D721Med (cell line): ENCODE measurements around the gene MTG2.

Source experiments
- DNase-seq: peaks from one replicate; pipeline ENCODE4 v3.0.0; 2011; ENCODE audit warnings: low spot score; ENCODE audit not compliant: insufficient read length
- FAIRE-seq: peaks from 2 replicates; lab custom pipeline; 2011; peaks lifted over from hg19 to GRCh38; lab: Jason Lieb, UNC
- CTCF ChIP-seq: IDR thresholded peaks from 2 replicates; pipeline ENCODE4 v1.5.1; 2012; ENCODE audit warnings: mild to moderate bottlenecking, control low read depth; ENCODE audit not compliant: insufficient read depth; ENCODE audit errors: missing control alignments

Gene MTG2

GRCh38 chr20:62196286-62196685, 13.5 kb downstream of the MTG2 start:
- no peak for FAIRE-seq
- TF ChIP-seq CTCF, result no peak

GRCh38 chr20:62197311-62197710, 14.5 kb downstream of the MTG2 start:
- DNase-seq, result no peak
- no peak for FAIRE-seq
- TF ChIP-seq CTCF, result no peak

More at GRCh38 chr20:62196286-62196685, 13.5 kb downstream of the MTG2 start:
- no peak for DNase-seq

GRCh38 chr20:62197801-62198200, 15.0 kb downstream of the MTG2 start:
- DNase-seq (no peak), FAIRE-seq (no peak)
- no peak for TF ChIP-seq CTCF

- FAIRE-seq (no peak), DNase-seq (no peak)
- no peak for TF ChIP-seq CTCF
These were observed 15.7 kb downstream of the MTG2 start for GRCh38 chr20:62198496-62198895.

GRCh38 chr20:62198931-62199330, 16.1 kb downstream of the MTG2 start:
- no peak for TF ChIP-seq CTCF
- DNase-seq (no peak), FAIRE-seq (no peak)

- no peak for DNase-seq
- FAIRE-seq, result no peak
- no peak for TF ChIP-seq CTCF
These were observed 17.8 kb downstream of the MTG2 start for GRCh38 chr20:62200491-62201172.
